A549 (cell line): ENCODE measurements around the gene EGFLAM. TPM values are rescaled to one million over a fixed set of nuclear protein-coding genes. Genes with fewer than 3 reads are reported as not detected.
A peak's percentile ranks its signal among the peaks of the same experiment; 100 is the strongest.

Experiments used
- ATAC-seq, 2 experiments: fragments of 200-7000 bp in 1 of 2; fragments of >200 bp in 1 of 2; cut with Nextera tagmentation in 1 of 2; cut with Tn5 transposase in 1 of 2; 3 replicates each; pipeline versions ENCODE4 v1.8.0 to v1.9.1; 2018 to 2020; ENCODE audit warnings: mild to moderate bottlenecking in 1 of 2, moderate library complexity in 1 of 2
- CTCF ChIA-PET: fragments of 300-600 bp; sonication (Branson Sonifier 250); formaldehyde crosslinking; extraction: SDS; loops from one replicate; lab custom pipeline; 2021; ENCODE audit warnings: antibody characterized with exemption, inconsistent platforms; lab: Yijun Ruan, JAX
- POLR2A ChIA-PET: fragments of 350-600 bp; formaldehyde crosslinking; extraction: SDS; loops from one replicate; lab custom pipeline; 2021; ENCODE audit warnings: antibody characterized with exemption, inconsistent platforms; lab: Yijun Ruan, JAX
- DNase-seq, 2 experiments: peaks; one replicate each; pipeline versions ENCODE4 v3.0.0 to v3.0.0-alpha.2; 2011 to 2016; ENCODE audit warnings: low read depth in 1 of 2, low spot score in 1 of 2
- FAIRE-seq: peaks from 2 replicates; lab custom pipeline; 2011; peaks lifted over from hg19 to GRCh38; lab: Jason Lieb, UNC
- H3K27ac ChIP-seq, 2 experiments: fragments of >200 bp; sonication (Bioruptor Twin); formaldehyde crosslinking; 3 replicates each; pipeline ENCODE4 v1.5.1; 2016 to 2017
- H3K4me1 ChIP-seq: fragments of >200 bp; sonication (Bioruptor Twin); formaldehyde crosslinking; 3 replicates; pipeline ENCODE4 v1.6.1; 2016
- H3K4me2 ChIP-seq: fragments of >200 bp; sonication (Bioruptor Twin); formaldehyde crosslinking; 3 replicates; pipeline ENCODE4 v1.6.1; 2016
- H3K4me3 ChIP-seq: fragments of >200 bp; sonication (Bioruptor Twin); formaldehyde crosslinking; 3 replicates; pipeline ENCODE4 v1.5.1; 2016
- H3K9me3 ChIP-seq: fragments of >200 bp; sonication (Bioruptor Twin); formaldehyde crosslinking; 3 replicates; pipeline ENCODE4 v1.6.1; 2016
- CTCF ChIP-seq: fragments of >200 bp; sonication (Bioruptor Twin); formaldehyde crosslinking; IDR thresholded peaks from 3 replicates; pipeline ENCODE4 v1.5.1; 2016
- ELK1 ChIP-seq: fragments of 150-350 bp; IDR thresholded peaks from 2 replicates; pipeline ENCODE4 v1.6.1; 2014; ENCODE audit warnings: low read depth, mild to moderate bottlenecking, low read length
- EP300 ChIP-seq, 2 experiments: fragments of >200 bp; sonication (Bioruptor Twin); formaldehyde crosslinking; IDR thresholded peaks; 2 replicates in 1 of 2; 3 replicates in 1 of 2; pipeline ENCODE4 v1.6.1; 2016 to 2017
- FOSB ChIP-seq: fragments of 250-450 bp; sonication (Bioruptor Pico); IDR thresholded peaks from 2 replicates; pipeline ENCODE4 v1.5.0; 2020; ENCODE audit warnings: mild to moderate bottlenecking, moderate library complexity
- FOSL2 ChIP-seq, 2 experiments: fragments of 450-650 bp in 1 of 2; fragments of >200 bp in 1 of 2; sonication (Bioruptor Twin) in 1 of 2; formaldehyde crosslinking; IDR thresholded peaks; 2 replicates each; pipeline versions ENCODE4 v1.5.0 to v1.6.1; 2016 to 2020; ENCODE audit warnings: mild to moderate bottlenecking in 1 of 2, moderate library complexity in 1 of 2
- FOXS1 ChIP-seq: fragments of 250-450 bp; sonication (Bioruptor Pico); IDR thresholded peaks from 2 replicates; pipeline ENCODE4 v1.5.0; 2020; ENCODE audit warnings: mild to moderate bottlenecking, moderate library complexity
- GATA3 ChIP-seq: IDR thresholded peaks from 2 replicates; pipeline ENCODE4 v1.6.1; 2012; ENCODE audit warnings: borderline replicate concordance
- HEYL ChIP-seq: fragments of 250-450 bp; sonication (Bioruptor Pico); IDR thresholded peaks from 2 replicates; pipeline ENCODE4 v1.8.0; 2021; ENCODE audit warnings: mild to moderate bottlenecking, moderate library complexity
- HOXA7 ChIP-seq: fragments of 250-450 bp; sonication (Bioruptor Pico); IDR thresholded peaks from 2 replicates; pipeline ENCODE4 v1.5.0; 2020; ENCODE audit warnings: mild to moderate bottlenecking, moderate library complexity
- KDM5A ChIP-seq: fragments of 200-600 bp; sonication (generic); IDR thresholded peaks from 2 replicates; pipeline ENCODE4 v1.6.1; 2016; ENCODE audit warnings: antibody characterized with exemption, mild to moderate bottlenecking
- MAX ChIP-seq: IDR thresholded peaks from 2 replicates; pipeline ENCODE4 v1.6.1; 2012
- MAZ ChIP-seq: fragments of 150-350 bp; IDR thresholded peaks from 2 replicates; pipeline ENCODE4 v1.6.1; 2014; ENCODE audit warnings: antibody characterized with exemption, low read depth, low read length, borderline replicate concordance
- NFE2L2 ChIP-seq: fragments of 150-350 bp; conservative IDR thresholded peaks from 2 replicates; pipeline ENCODE4 v1.6.1; 2014; ENCODE audit warnings: low read length
- NR3C1 ChIP-seq: fragments of >200 bp; sonication (Bioruptor Twin); formaldehyde crosslinking; IDR thresholded peaks from 3 replicates; pipeline ENCODE4 v1.6.1; 2017
- POLR2A ChIP-seq: IDR thresholded peaks from 2 replicates; pipeline ENCODE4 v1.6.1; 2012; ENCODE audit warnings: mild to moderate bottlenecking, low read length
- RNF2 ChIP-seq: fragments of 200-600 bp; sonication (generic); IDR thresholded peaks from 2 replicates; pipeline ENCODE4 v1.6.1; 2016; ENCODE audit warnings: low read depth, mild to moderate bottlenecking, antibody characterized with exemption, moderate library complexity, borderline replicate concordance
- SMC3 ChIP-seq: fragments of >200 bp; sonication (Bioruptor Twin); formaldehyde crosslinking; IDR thresholded peaks from 3 replicates; pipeline ENCODE4 v1.6.1; 2018; ENCODE audit warnings: inconsistent platforms
- ZC3H11A ChIP-seq: fragments of 450-650 bp; IDR thresholded peaks from 2 replicates; pipeline ENCODE4 v1.6.1; 2014; ENCODE audit warnings: antibody characterized with exemption, mild to moderate bottlenecking
- WGBS: methylation state at CpG from one replicate; pipeline ENCODE4 v1.1.6; 2017; ENCODE audit errors: missing lambda C conversion rate; 5-methylcytosine and 5-hydroxymethylcytosine counted together
- polyA plus RNA-seq, 4 experiments: library from polyadenylated mRNA; depleted of rRNA in 3 of 4; stranded (reverse); fragments of >200 nt; fragmentation: RNase III in 1 of 4; extraction: RNeasy Plus Mini Kit Qiagen cat#74134 plus additional on column Dnase treatment in 1 of 4; gene quantifications; 2 replicates in 3 of 4; 3 replicates in 1 of 4; pipeline ENCODE4 v1.2.3, GENCODE V29; 2011 to 2017
- TF ChIP-seq, protein P1 (sequence below): fragments of 250-450 bp; sonication (Bioruptor Pico); IDR thresholded peaks from 2 replicates; pipeline ENCODE4 v1.5.0; 2021; ENCODE audit warnings: mild to moderate bottlenecking, moderate library complexity, borderline replicate concordance
- TF ChIP-seq, protein P2 (sequence below): IDR thresholded peaks from 2 replicates; pipeline ENCODE4 v1.6.1; 2012
- TF ChIP-seq, protein P3 (sequence below): fragments of >200 bp; sonication (Bioruptor Twin); formaldehyde crosslinking; IDR thresholded peaks from 2 replicates; pipeline ENCODE4 v1.6.1; 2016

EGFLAM gene
- polyA plus RNA-seq, 2 of the 4 experiments (the other 2 are of a cell fraction) = 0.13 TPM; not detected in 1

DNA sequence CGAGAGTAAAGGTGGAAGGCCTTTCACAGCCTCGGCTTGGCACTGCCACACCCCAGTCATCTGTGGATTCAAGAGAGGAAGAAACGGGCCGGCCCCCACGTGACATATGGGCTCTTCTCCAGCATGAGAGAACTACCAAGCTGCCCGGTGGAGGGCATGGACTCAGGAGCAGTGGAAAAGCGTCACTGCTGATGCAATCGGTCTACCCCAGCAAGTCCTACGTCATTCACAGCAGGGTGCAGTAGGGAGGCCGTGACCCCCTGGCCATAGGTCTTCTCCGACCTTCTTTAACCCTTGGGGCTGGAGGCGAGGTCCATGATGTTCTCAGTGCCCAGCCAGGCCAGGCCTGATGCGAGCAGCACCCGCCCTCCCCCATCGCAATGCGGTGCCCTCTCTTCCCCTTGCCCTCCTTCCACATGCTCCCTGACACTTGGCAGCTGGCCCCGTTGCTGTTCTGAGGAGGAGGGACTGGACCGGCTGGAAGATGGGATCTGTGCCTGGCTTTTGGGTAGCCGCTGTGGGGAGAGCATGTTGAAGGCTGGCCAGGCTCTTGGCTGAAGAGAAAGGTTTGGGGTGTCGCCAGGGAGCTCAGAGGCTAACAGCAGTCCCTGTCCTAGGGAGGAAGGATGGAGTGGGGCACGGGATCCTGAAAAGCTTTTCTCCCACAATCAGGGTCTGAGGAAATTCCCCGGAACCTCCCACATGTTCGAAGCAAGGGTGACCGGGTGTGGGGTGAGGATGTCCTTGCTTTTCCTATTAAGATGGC is 208.2 kb downstream of the EGFLAM start (continued):
- TF ChIP-seq, protein P1, sequence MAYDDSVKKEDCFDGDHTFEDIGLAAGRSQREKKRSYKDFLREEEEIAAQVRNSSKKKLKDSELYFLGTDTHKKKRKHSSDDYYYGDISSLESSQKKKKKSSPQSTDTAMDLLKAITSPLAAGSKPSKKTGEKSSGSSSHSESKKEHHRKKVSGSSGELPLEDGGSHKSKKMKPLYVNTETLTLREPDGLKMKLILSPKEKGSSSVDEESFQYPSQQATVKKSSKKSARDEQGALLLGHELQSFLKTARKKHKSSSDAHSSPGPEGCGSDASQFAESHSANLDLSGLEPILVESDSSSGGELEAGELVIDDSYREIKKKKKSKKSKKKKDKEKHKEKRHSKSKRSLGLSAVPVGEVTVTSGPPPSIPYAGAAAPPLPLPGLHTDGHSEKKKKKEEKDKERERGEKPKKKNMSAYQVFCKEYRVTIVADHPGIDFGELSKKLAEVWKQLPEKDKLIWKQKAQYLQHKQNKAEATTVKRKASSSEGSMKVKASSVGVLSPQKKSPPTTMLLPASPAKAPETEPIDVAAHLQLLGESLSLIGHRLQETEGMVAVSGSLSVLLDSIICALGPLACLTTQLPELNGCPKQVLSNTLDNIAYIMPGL = no peak
- TF ChIP-seq GATA3 = peak; percentile 46; the same call in 1 of the 2 replicates
- no peak for TF ChIP-seq ELK1

DNA sequence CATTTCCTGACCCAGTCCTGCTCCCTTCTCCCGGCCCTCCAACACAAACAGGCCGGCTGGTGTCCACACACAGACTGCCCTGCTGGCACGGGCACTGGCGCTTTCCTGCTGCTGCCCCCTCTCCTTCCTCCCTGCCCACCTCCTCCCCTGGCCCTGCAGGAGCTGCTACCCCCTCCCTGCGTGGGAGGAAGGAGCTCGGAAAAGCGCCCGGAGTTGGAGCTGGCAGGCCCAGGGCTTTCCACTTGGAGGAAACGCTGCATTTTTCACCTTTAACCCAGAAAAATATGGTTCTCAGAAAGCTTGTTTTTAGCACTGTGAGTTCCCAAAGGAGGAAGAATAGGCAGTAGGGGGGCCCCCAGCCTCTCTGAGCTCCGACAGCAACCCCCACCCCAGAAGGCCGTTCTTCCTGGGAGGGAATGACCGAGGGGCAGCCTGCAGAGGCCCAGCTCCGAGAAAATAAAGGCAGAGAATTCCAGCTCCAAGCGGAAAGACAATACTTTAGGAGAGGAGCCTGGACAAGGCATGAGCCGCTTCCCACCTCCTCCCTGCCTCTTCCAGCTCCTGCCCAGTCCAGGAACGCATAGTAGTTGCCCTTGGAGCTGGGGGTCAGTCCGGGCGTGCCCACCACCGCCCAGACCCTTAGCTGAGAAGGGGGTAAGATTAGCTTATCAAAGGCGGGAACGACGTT is 209.1 kb downstream of the EGFLAM start:
- CTCF ChIA-PET = interaction anchor here (1.0 to 8.2 kb wide), 7 partner anchors 18 to 342 kb away, joined by 3 to 74 read pairs (median 5); no protein-coding TSS in a partner anchor
- Histone ChIP-seq H3K4me3 (no peak overlapping the region), H3K4me1 (peaks cover 60% of the 10 kb centered on the region), H3K4me2 (peak overlapping the region; percentile 44), H3K27ac (peak overlapping the region; percentile 36 to 83)
- 83% methylated on average over 19 of the region's 22 CpGs for WGBS
- DNase-seq = no peak
- POLR2A ChIA-PET = no interaction called here
- TF ChIP-seq NR3C1 (no peak), FOXS1 (no peak), SMC3 (no peak), HEYL (CRISPR knock-in tag) (no peak), ZC3H11A (no peak), NFE2L2 (no peak), EP300 (IDR thresholded peaks at IDR 0.05) (no peak), CTCF (no peak), MAZ (no peak), ELK1 (no peak), MAX (no peak), HOXA7 (CRISPR knock-in tag) (no peak)
- TF ChIP-seq, all 56 proteins: peak for 0
- no peaks in the 10 kb centered on the region for H3K9me3 ChIP-seq
- ATAC-seq (no peak), FAIRE-seq (no peak)

- FAIRE-seq (no peak), ATAC-seq (peak; percentile 68 to 72), DNase-seq (peak; percentile 74 to 81)
- H3K4me1 ChIP-seq = peaks cover 52% of the 10 kb centered on the region
- WGBS = 50% methylated on average over 11 of the region's 12 CpGs
- H3K4me2 ChIP-seq = peak overlapping the region; percentile 44
- H3K9me3 ChIP-seq = no peaks in the 10 kb centered on the region
- H3K4me3 ChIP-seq = no peak overlapping the region
- peak overlapping the region; percentile 45 to 83 for H3K27ac ChIP-seq
- ChIA-PET CTCF (interaction anchor here (0.7 to 8.2 kb wide), 10 partner anchors 12 to 342 kb away, joined by 3 to 74 read pairs (median 4); no protein-coding TSS in a partner anchor), POLR2A (no interaction called here)
- TF ChIP-seq POLR2A (no peak), NFE2L2 (no peak), FOSB (CRISPR knock-in tag) (no peak), FOSL2 (IDR thresholded peaks at IDR 0.05) (peak; percentile 30), FOSL2 (CRISPR knock-in tag; IDR thresholded peaks at IDR 0.05) (peak; percentile 69), KDM5A (no peak), MAX (peak; percentile 54; the same call in 1 of the 2 replicates), GATA3 (peak; percentile 35; the same call in 1 of the 2 replicates), RNF2 (no peak)
- TF ChIP-seq, protein P2, sequence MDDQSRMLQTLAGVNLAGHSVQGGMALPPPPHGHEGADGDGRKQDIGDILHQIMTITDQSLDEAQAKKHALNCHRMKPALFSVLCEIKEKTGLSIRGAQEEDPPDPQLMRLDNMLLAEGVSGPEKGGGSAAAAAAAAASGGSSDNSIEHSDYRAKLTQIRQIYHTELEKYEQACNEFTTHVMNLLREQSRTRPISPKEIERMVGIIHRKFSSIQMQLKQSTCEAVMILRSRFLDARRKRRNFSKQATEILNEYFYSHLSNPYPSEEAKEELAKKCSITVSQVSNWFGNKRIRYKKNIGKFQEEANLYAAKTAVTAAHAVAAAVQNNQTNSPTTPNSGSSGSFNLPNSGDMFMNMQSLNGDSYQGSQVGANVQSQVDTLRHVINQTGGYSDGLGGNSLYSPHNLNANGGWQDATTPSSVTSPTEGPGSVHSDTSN = peak; percentile 56; the same call in 1 of the 2 replicates
- TF ChIP-seq, protein P3, sequence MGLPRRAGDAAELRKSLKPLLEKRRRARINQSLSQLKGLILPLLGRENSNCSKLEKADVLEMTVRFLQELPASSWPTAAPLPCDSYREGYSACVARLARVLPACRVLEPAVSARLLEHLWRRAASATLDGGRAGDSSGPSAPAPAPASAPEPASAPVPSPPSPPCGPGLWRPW = no peak
- TF ChIP-seq, all 56 proteins: peak for 4
Measured at GRCh38 chr5:38468202-38468673, 209.9 kb downstream of the EGFLAM start.
